Hippocampal formation (tissue), 2 donors: ENCODE data around the gene ALAD.

Experiments used
- DNase-seq, 2 donors: peaks; one replicate each; lab custom pipeline; 2025; lab: John Stamatoyannopoulos, UW

The ALAD gene

GRCh38 chr9:113349066-113349444 lies 52.0 kb downstream of the ALAD start:
- no peak for DNase-seq

DNA sequence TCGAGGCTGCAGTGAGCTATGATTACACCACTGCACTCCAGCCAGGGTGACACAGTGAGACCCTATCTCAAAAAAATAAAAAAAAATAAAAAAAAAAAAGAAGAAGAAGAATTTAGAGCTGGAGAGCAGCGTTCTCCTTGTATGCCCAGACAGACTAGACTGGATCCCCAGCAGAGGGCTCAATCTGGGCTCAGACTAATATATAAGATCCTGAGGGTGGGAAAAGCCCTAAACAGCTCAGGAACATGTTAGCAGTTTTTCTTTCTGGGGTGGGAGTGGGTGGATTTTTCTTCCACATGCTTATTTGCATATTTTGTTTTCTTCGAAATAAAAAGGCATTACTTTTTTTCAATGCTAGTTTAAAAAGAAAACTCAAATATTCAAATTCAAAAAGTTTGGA lies 52.6 kb downstream of the ALAD start:
- no peak for DNase-seq

GRCh38 chr9:113345671-113346070 lies 55.4 kb downstream of the ALAD start:
- DNase-seq = no peak

DNA sequence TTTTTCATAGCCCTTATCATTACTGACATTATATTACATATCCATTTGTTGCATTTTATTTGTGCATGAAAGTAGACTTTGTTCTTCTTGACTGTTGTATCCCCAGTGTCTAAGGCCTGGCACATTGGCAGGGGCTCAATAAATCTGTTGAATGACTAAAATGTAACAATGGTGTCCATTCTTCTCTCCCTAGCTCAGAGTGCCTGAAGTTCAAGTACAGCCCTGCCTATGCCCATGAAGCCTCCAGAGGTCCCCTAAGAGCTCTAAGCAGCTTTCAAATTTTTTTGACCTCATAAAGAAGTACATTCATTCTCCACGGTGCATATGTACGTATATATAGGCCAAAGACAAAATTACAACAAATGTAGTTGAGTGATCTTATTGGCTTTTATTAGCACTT lies 55.9 kb downstream of the ALAD start:
- peak in 1 of 2 donors; percentile 38 for DNase-seq

GRCh38 chr9:113343732-113344231 lies 57.3 kb downstream of the ALAD start:
- DNase-seq = peak; percentile 81 to 92

- no peak for DNase-seq
Measured at GRCh38 chr9:113341712-113342410, 59.2 kb downstream of the ALAD start.

DNA sequence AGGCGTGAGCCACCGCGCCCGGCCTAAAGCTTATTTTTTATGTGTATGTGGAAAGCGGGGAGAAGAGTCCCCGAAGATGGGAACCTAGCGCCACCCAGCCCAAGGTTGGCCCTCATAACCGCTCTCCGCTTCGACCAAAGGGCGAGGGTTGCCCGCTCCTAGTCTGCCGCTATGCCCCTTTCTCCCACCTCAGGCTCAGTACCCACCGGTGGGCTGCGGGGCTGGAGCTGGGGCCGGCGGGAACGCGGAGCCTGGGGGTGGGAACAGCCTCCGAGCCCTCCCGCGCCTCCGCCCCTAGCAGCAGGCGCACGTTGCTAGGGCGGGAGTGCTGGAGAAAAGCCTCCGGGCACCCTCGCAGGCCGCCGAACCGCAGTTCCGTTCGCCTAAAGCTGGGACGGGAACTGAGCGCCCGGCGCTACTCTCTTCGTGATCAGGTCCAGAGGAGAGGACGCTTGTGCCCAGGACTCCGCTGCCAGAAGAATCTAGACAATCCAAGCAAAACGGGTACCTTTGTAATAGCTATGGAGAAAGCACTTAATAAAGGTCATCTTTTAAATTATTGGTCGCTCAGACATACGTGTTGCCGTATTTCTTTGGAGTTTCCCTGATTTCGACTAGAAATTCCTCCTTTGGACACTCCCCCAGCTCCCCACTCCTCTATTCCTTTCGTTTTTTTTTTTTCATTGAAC lies 60.9 kb downstream of the ALAD start, which contains the start of gene WDR31:
TSS of gene WDR31 (minus strand) at position 265 of the 689 bp plus-strand sequence. CDS start 8,253 bp downstream, outside the sequence.
- DNase-seq = peak; percentile 79 to 82

- DNase-seq = no peak
Measured at GRCh38 chr9:113337714-113338113, 63.4 kb downstream of the ALAD start.
